ENCODE data around the gene ZSCAN22. TPM values are rescaled to one million over a fixed set of nuclear protein-coding genes. Genes with fewer than 3 reads are reported as not detected.

Gene ZSCAN22
- total and polyA plus RNA-seq, 2 of the 4 experiments (the other 2 are of a cell fraction), result 2.2 to 2.5 TPM

GRCh38 chr19:58307736-58308135 lies 19.1 kb upstream of the ZSCAN22 start:
- TF ChIP-seq POLR2A (IDR thresholded peaks at IDR 0.05; ENCODE audit: low read depth, low read length), result no peak
- TF ChIP-seq CEBPB (IDR thresholded peaks at IDR 0.05; ENCODE audit: low read depth, low read length), result no peak
- TF ChIP-seq BHLHE40 (IDR thresholded peaks at IDR 0.05; ENCODE audit: low read depth, low read length), result no peak
- TF ChIP-seq NFE2L2 (IDR thresholded peaks at IDR 0.05; ENCODE audit: low read depth, low read length), result no peak
- TF ChIP-seq, protein P1, sequence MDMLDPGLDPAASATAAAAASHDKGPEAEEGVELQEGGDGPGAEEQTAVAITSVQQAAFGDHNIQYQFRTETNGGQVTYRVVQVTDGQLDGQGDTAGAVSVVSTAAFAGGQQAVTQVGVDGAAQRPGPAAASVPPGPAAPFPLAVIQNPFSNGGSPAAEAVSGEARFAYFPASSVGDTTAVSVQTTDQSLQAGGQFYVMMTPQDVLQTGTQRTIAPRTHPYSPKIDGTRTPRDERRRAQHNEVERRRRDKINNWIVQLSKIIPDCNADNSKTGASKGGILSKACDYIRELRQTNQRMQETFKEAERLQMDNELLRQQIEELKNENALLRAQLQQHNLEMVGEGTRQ (IDR thresholded peaks at IDR 0.05; ENCODE audit: low read depth, low read length), result no peak
- TF ChIP-seq MAZ (IDR thresholded peaks at IDR 0.05; ENCODE audit: borderline replicate concordance, low read depth, low read length), result no peak
- TF ChIP-seq, protein P2, sequence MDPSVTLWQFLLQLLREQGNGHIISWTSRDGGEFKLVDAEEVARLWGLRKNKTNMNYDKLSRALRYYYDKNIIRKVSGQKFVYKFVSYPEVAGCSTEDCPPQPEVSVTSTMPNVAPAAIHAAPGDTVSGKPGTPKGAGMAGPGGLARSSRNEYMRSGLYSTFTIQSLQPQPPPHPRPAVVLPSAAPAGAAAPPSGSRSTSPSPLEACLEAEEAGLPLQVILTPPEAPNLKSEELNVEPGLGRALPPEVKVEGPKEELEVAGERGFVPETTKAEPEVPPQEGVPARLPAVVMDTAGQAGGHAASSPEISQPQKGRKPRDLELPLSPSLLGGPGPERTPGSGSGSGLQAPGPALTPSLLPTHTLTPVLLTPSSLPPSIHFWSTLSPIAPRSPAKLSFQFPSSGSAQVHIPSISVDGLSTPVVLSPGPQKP (IDR thresholded peaks at IDR 0.05; ENCODE audit: borderline replicate concordance, low read depth, low read length), result no peak
- no peak for TF ChIP-seq RCOR1 (IDR thresholded peaks at IDR 0.05; ENCODE audit: insufficient replicate concordance, low read length)
- no peak for TF ChIP-seq CTCF (conservative IDR thresholded peaks at IDR 0.05; ENCODE audit: low read depth, low read length)
- no peak for TF ChIP-seq RFX5 (IDR thresholded peaks at IDR 0.05; ENCODE audit: low read depth, low read length)
- no peak for TF ChIP-seq CHD1 (IDR thresholded peaks at IDR 0.05; ENCODE audit: low read depth, low read length)
- TF ChIP-seq SMC3 (IDR thresholded peaks at IDR 0.05; ENCODE audit: low read depth, low read length), result no peak
- no peak for TF ChIP-seq MXI1 (IDR thresholded peaks at IDR 0.05; ENCODE audit: borderline replicate concordance, low read depth, low read length)
- TF ChIP-seq FOS (IDR thresholded peaks at IDR 0.05; ENCODE audit: low read depth, low read length), result no peak
- TF ChIP-seq RAD21 (IDR thresholded peaks at IDR 0.05; ENCODE audit: low read length), result no peak
- TF ChIP-seq MAFK (IDR thresholded peaks at IDR 0.05; ENCODE audit: low read depth, low read length), result no peak
- dilution Hi-C loops (cut with HindIII; ENCODE audit: low sequenced_read_pairs, unreplicated experiment), result no loop called here

More at GRCh38 chr19:58307736-58308135, 19.1 kb upstream of the ZSCAN22 start:
- WGBS, 2 experiments (ENCODE audit: extremely low coverage in 2 of 2, insufficient read length in 1 of 2), result no CpG with 5 or more reads among the region's 4 CpGs
- intact Hi-C loops (cut with micrococcal nuclease) (loop anchor here (5.0 kb wide), 1 partner anchor 210 kb away; the partner anchor contains the start of gene ZBTB45), in situ Hi-C loops (cut with MboI; ENCODE audit: low sequenced_read_pairs) (no loop called here)
- Histone ChIP-seq H2AFZ (replicated peaks; ENCODE audit: low read length, poor library complexity) (no peak overlapping the region), H2AK9ac (replicated peaks; ENCODE audit: low read depth, low read length, poor library complexity) (no peak overlapping the region), H3K4me1 (ENCODE audit: control insufficient read depth, insufficient read depth, low read length) (peaks cover 2% of the 10 kb centered on the region; the same call in 1 of the 2 replicates), H4K5ac (ENCODE audit: low read depth, low read length) (no peak overlapping the region), H3K36me3 (ENCODE audit: control insufficient read depth, insufficient read depth, low read length) (peaks cover 24% of the 10 kb centered on the region), H3K9me3 (ENCODE audit: control insufficient read depth, insufficient read depth, low read length) (no peaks in the 10 kb centered on the region), H3K27ac (ENCODE audit: insufficient read depth, low read length) (no peak overlapping the region), H2BK15ac (ENCODE audit: low read depth, low read length) (no peak overlapping the region), H4K8ac (ENCODE audit: low read depth in 2 of 2, low read length in 2 of 2) (no peak overlapping the region), H2AK5ac (ENCODE audit: low read depth, low read length) (no peak overlapping the region), H3K18ac (ENCODE audit: low read depth, low read length) (no peak overlapping the region), H3K4ac (ENCODE audit: low read depth, low read length) (no peak overlapping the region), H2BK20ac (ENCODE audit: low read depth, low read length) (no peak overlapping the region), H3K4me2 (ENCODE audit: low read depth, low read length) (no peak overlapping the region), H4K20me1 (ENCODE audit: insufficient read depth, low read length) (no peaks in the 10 kb centered on the region), H3K79me1 (ENCODE audit: low read depth in 1 of 2, low read length in 2 of 2) (peaks cover 29 to 44% of the 10 kb centered on the region in 2 experiments), H3K56ac (ENCODE audit: extremely low read depth, insufficient read depth, low read length) (no peak overlapping the region), H3K14ac (replicated peaks; ENCODE audit: low read depth, low read length) (no peak overlapping the region), H3K9me1 (ENCODE audit: insufficient read depth, low read length) (0 out of 2 replicates have a peak, but pooled peaks cover 3% of the 10 kb centered on the region), H3K27me3 (ENCODE audit: control insufficient read depth, insufficient read depth, low read length) (no peaks in the 10 kb centered on the region), H2BK5ac (ENCODE audit: low read depth, low read length, poor library complexity, severe bottlenecking) (no peak overlapping the region), H3K9ac (ENCODE audit: low read depth, low read length) (no peak overlapping the region), H4K91ac (ENCODE audit: insufficient read depth, low read depth, low read length) (no peak overlapping the region), H3K4me3 (ENCODE audit: insufficient read depth, low read depth, low read length) (no peak overlapping the region), H3K23ac (ENCODE audit: low read depth, low read length) (no peak overlapping the region), H2BK120ac (ENCODE audit: low read depth, low read length) (no peak overlapping the region)
- ChIA-PET CTCF (no interaction called here), POLR2A (ENCODE audit: unreplicated experiment) (no interaction called here)
- DNase-seq (no peak), ATAC-seq (ENCODE audit: low read depth) (no peak)
- BruUV-seq (replicated peaks), result no TSS peak
